GM21825 (cell line): ENCODE results near the gene TRIM39.

Experiments used
- ATAC-seq: cut with Tn5 transposase; IDR thresholded peaks from one replicate; pipeline ENCODE4 v1.9.1; 2021; ENCODE audit warnings: mild to moderate bottlenecking, moderate library complexity; ENCODE audit not compliant: unreplicated experiment

The TRIM39 gene

GRCh38 chr6:30327232-30327746, 562 bp downstream of the TRIM39 start:
- ATAC-seq = no peak

- ATAC-seq = no peak
Observed at GRCh38 chr6:30328397-30328796, 1.7 kb downstream of the TRIM39 start.

- ATAC-seq = no peak
Observed at GRCh38 chr6:30329331-30329730, 2.6 kb downstream of the TRIM39 start.

- no peak for ATAC-seq
Observed at GRCh38 chr6:30331981-30332380, 5.3 kb downstream of the TRIM39 start.

- ATAC-seq = no peak
Observed at GRCh38 chr6:30334075-30334783, 7.5 kb downstream of the TRIM39 start.

GRCh38 chr6:30340589-30341054, 13.9 kb downstream of the TRIM39 start:
- ATAC-seq = no peak

- ATAC-seq = no peak
Observed at GRCh38 chr6:30341218-30341617, 14.5 kb downstream of the TRIM39 start.

- ATAC-seq = no peak
Observed at GRCh38 chr6:30341728-30342127, 15.0 kb downstream of the TRIM39 start.

GRCh38 chr6:30344191-30344867, 17.6 kb downstream of the TRIM39 start:
- ATAC-seq = no peak

GRCh38 chr6:30344868-30345671, 18.3 kb downstream of the TRIM39 start, which contains the start of gene RPP21:
Gene RPP21 (plus strand): TSS chr6:30345156. CDS start chr6:30345172, 16 bp downstream.
- ATAC-seq = peak; percentile 91

GRCh38 chr6:30345852-30346251, 19.1 kb downstream of the TRIM39 start:
- no peak for ATAC-seq

- no peak for ATAC-seq
Observed at GRCh38 chr6:30348957-30349356, 22.2 kb downstream of the TRIM39 start.

GRCh38 chr6:30349421-30350177, 22.9 kb downstream of the TRIM39 start:
- no peak for ATAC-seq

GRCh38 chr6:30350524-30350923, 23.8 kb downstream of the TRIM39 start:
- no peak for ATAC-seq

GRCh38 chr6:30352550-30352949, 25.8 kb downstream of the TRIM39 start:
- no peak for ATAC-seq

GRCh38 chr6:30355281-30355680, 28.6 kb downstream of the TRIM39 start:
- no peak for ATAC-seq

- no peak for ATAC-seq
Observed at GRCh38 chr6:30356536-30356935, 29.8 kb downstream of the TRIM39 start.

- ATAC-seq = no peak
Observed at GRCh38 chr6:30357678-30358540, 31.2 kb downstream of the TRIM39 start.

GRCh38 chr6:30359276-30359675, 32.5 kb downstream of the TRIM39 start:
- no peak for ATAC-seq

GRCh38 chr6:30360139-30360538, 33.4 kb downstream of the TRIM39 start:
- ATAC-seq = no peak
